GM18868 (cell line): ENCODE data around the gene ANKRD33.

ENCODE experiments used
- ATAC-seq: cut with Tn5 transposase; IDR thresholded peaks from one replicate; pipeline ENCODE4 v1.9.1; 2021; ENCODE audit warnings: mild to moderate bottlenecking, moderate library complexity; ENCODE audit not compliant: unreplicated experiment

ANKRD33 gene

DNA sequence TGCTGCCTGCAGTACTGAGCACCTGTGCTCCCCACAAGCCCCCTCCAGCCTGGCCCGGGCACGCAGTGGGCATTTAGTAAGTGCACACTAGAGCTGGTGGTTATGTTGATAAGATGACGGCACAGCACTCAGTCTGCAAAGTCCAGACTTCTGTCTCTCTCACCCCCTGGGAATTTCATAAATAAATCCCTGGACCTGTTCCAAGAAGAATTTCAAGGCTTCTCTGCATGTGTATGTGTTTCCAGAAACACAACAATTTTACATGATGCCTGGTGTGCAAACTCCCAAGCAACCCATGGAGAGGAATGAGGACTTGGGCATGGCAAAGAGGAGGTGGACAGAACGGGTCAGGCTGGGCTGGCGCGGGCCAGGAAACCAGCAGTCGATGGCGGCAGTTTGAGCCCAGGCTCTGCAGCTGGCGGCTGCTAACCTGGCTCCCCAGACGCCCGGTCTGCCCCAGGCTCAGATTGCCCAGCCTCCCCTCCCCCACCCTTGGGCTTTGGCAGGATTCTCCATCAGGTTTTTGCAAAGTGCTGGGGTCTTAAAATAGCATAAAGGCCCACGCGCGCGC lies 53.2 kb downstream of the ANKRD33 start:
- no peak for ATAC-seq
